Measurements from ENCODE around the gene VEGFB. TPM values are rescaled to one million over a fixed set of nuclear protein-coding genes. Genes with fewer than 3 reads are reported as not detected.

The VEGFB gene
- total and polyA plus RNA-seq, 2 of the 4 experiments (the other 2 are of a cell fraction), result 3.0 to 25.1 TPM

- Histone ChIP-seq H3K9ac (ENCODE audit: low read depth, low read length) (peak within 1 kb of the TSS; percentile 93), H2AK5ac (ENCODE audit: low read depth, low read length) (peak within 1 kb of the TSS; percentile 100), H3K23ac (ENCODE audit: low read depth, low read length) (peak within 1 kb of the TSS; percentile 100), H4K20me1 (ENCODE audit: insufficient read depth, low read length) (peaks cover 26% of the 10 kb centered on the region), H2BK15ac (ENCODE audit: low read depth, low read length) (peak within 1 kb of the TSS; percentile 77; the same call in 1 of the 3 replicates), H3K4me2 (ENCODE audit: low read depth, low read length) (peak within 1 kb of the TSS; percentile 96), H3K14ac (replicated peaks; ENCODE audit: low read depth, low read length) (peak within 1 kb of the TSS; percentile 100), H2AK9ac (replicated peaks; ENCODE audit: low read depth, low read length, poor library complexity) (peak within 1 kb of the TSS; percentile 100), H2AFZ (replicated peaks; ENCODE audit: low read length, poor library complexity) (peak within 1 kb of the TSS; percentile 92), H3K9me1 (ENCODE audit: insufficient read depth, low read length) (peaks cover 5% of the 10 kb centered on the region), H2BK20ac (ENCODE audit: low read depth, low read length) (peak within 1 kb of the TSS; percentile 60), H3K27ac (ENCODE audit: insufficient read depth, low read length) (peak within 1 kb of the TSS; percentile 98), H3K79me1 (ENCODE audit: low read depth in 1 of 2, low read length in 2 of 2) (peaks cover 7 to 37% of the 10 kb centered on the region in 2 experiments; a peak in 3 of 4 replicates), H4K8ac (ENCODE audit: low read depth in 2 of 2, low read length in 2 of 2) (peak within 1 kb of the TSS; percentile 97 to 99), H3K27me3 (ENCODE audit: control insufficient read depth, insufficient read depth, low read length) (no peaks in the 10 kb centered on the region), H4K5ac (ENCODE audit: low read depth, low read length) (peak within 1 kb of the TSS; percentile 80), H3K36me3 (ENCODE audit: control insufficient read depth, insufficient read depth, low read length) (peaks cover 12% of the 10 kb centered on the region), H2BK120ac (ENCODE audit: low read depth, low read length) (peak within 1 kb of the TSS; percentile 92), H4K91ac (ENCODE audit: insufficient read depth, low read depth, low read length) (peak within 1 kb of the TSS; percentile 98), H3K4me3 (ENCODE audit: insufficient read depth, low read depth, low read length) (peak within 1 kb of the TSS; percentile 95), H2BK5ac (ENCODE audit: low read depth, low read length, poor library complexity, severe bottlenecking) (peak within 1 kb of the TSS; percentile 98), H3K9me3 (ENCODE audit: control insufficient read depth, insufficient read depth, low read length) (no peaks in the 10 kb centered on the region), H3K4ac (ENCODE audit: low read depth, low read length) (peak within 1 kb of the TSS; percentile 100), H3K4me1 (ENCODE audit: control insufficient read depth, insufficient read depth, low read length) (peaks cover 11% of the 10 kb centered on the region), H3K56ac (ENCODE audit: extremely low read depth, insufficient read depth, low read length) (peak within 1 kb of the TSS; percentile 95), H3K18ac (ENCODE audit: low read depth, low read length) (peak within 1 kb of the TSS; percentile 64)
- TF ChIP-seq RAD21 (IDR thresholded peaks at IDR 0.05; ENCODE audit: low read length) (no peak), RFX5 (IDR thresholded peaks at IDR 0.05; ENCODE audit: low read depth, low read length) (no peak), USF2 (IDR thresholded peaks at IDR 0.05; ENCODE audit: low read depth, low read length) (peak; percentile 51; the same call in 1 of the 2 replicates), MAFK (IDR thresholded peaks at IDR 0.05; ENCODE audit: low read depth, low read length) (no peak), CEBPB (IDR thresholded peaks at IDR 0.05; ENCODE audit: low read depth, low read length) (no peak), MXI1 (IDR thresholded peaks at IDR 0.05; ENCODE audit: borderline replicate concordance, low read depth, low read length) (peak; percentile 93), POLR2A (IDR thresholded peaks at IDR 0.05; ENCODE audit: low read depth, low read length) (peak; percentile 72; the same call in 1 of the 2 replicates), SMC3 (IDR thresholded peaks at IDR 0.05; ENCODE audit: low read depth, low read length) (no peak), MAZ (IDR thresholded peaks at IDR 0.05; ENCODE audit: borderline replicate concordance, low read depth, low read length) (peak; percentile 60; the same call in 1 of the 2 replicates), BHLHE40 (IDR thresholded peaks at IDR 0.05; ENCODE audit: low read depth, low read length) (0 out of 2 replicates have a peak, but pooled peaks have one; percentile 35)
- TF ChIP-seq, protein P1, sequence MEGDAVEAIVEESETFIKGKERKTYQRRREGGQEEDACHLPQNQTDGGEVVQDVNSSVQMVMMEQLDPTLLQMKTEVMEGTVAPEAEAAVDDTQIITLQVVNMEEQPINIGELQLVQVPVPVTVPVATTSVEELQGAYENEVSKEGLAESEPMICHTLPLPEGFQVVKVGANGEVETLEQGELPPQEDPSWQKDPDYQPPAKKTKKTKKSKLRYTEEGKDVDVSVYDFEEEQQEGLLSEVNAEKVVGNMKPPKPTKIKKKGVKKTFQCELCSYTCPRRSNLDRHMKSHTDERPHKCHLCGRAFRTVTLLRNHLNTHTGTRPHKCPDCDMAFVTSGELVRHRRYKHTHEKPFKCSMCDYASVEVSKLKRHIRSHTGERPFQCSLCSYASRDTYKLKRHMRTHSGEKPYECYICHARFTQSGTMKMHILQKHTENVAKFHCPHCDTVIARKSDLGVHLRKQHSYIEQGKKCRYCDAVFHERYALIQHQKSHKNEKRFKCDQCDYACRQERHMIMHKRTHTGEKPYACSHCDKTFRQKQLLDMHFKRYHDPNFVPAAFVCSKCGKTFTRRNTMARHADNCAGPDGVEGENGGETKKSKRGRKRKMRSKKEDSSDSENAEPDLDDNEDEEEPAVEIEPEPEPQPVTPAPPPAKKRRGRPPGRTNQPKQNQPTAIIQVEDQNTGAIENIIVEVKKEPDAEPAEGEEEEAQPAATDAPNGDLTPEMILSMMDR (conservative IDR thresholded peaks at IDR 0.05; ENCODE audit: low read depth, low read length), result 0 out of 2 replicates have a peak, but pooled peaks have one; percentile 1
- POLR2A ChIA-PET (ENCODE audit: unreplicated experiment), result interaction anchor here (1.2 kb wide), 1 partner anchor 23 kb away, joined by 3 read pairs; no protein-coding TSS in a partner anchor
- DNase-seq (peak; percentile 80), ATAC-seq (ENCODE audit: low read depth) (peak; percentile 61)
- 3% methylated on average over 27 of the region's 74 CpGs; no CpG with 5 or more reads in 1 of the 2 experiments for WGBS, 2 experiments (ENCODE audit: extremely low coverage in 2 of 2, insufficient read length in 1 of 2)
- no TSS peak for BruUV-seq (replicated peaks)
- intact Hi-C loops (cut with micrococcal nuclease) (no loop called here), dilution Hi-C loops (cut with HindIII; ENCODE audit: low sequenced_read_pairs, unreplicated experiment) (no loop called here), in situ Hi-C loops (cut with MboI; ENCODE audit: low sequenced_read_pairs) (no loop called here)
- CTCF ChIA-PET, result interaction anchor here (2.1 kb wide), 1 partner anchor 54 kb away, joined by 7 read pairs; no protein-coding TSS in a partner anchor
These were observed 12.7 kb downstream of the VEGFB start, which contains the start of gene PPP1R14B for GRCh38 chr11:64246871-64247728. Gene PPP1R14B, minus strand, starts transcription at chr11:64246943. Its CDS starts 270 bp downstream, at chr11:64246673.
